PC-9 (cell line): Measurements from ENCODE around the gene NPIPB6. TPM values are rescaled to one million over a fixed set of nuclear protein-coding genes. Genes with fewer than 3 reads are reported as not detected.

Experiments
- BruUV-seq: library from RNA; stranded (reverse); fragments of 400-500 nt; replicated peaks from 2 replicates; lab custom pipeline; 2021; lab: Mats Ljungman, UMichigan
- CTCF ChIA-PET: fragments of 300-600 bp; sonication (Branson Sonifier 250); formaldehyde crosslinking; loops from one replicate; lab custom pipeline; 2022; ENCODE audit warnings: antibody characterized with exemption; lab: Charles Lee
- POLR2A ChIA-PET: fragments of 300-600 bp; sonication (Branson Sonifier 250); formaldehyde crosslinking; loops from one replicate; lab custom pipeline; 2022; ENCODE audit warnings: antibody characterized with exemption; ENCODE audit not compliant: unreplicated experiment; lab: Charles Lee
- DNase-seq, 2 experiments: peaks; one replicate each; pipeline versions ENCODE4 v3.0.0 to v3.0.0-alpha.2; 2015 to 2022; ENCODE audit warnings: mixed read lengths in 1 of 2
- H2AFZ ChIP-seq: fragments of 200-600 bp; sonication (generic); 2 replicates; pipeline ENCODE4 v1.8.1; 2017; ENCODE audit warnings: antibody characterized with exemption
- H3F3A ChIP-seq: fragments of 200-600 bp; sonication (generic); 2 replicates; pipeline ENCODE4 v1.8.1; 2017; ENCODE audit warnings: antibody characterized with exemption, mild to moderate bottlenecking, low read depth; ENCODE audit not compliant: insufficient read depth
- H3K27ac ChIP-seq: fragments of 200-600 bp; sonication (generic); 2 replicates; pipeline ENCODE4 v1.6.1; 2016; ENCODE audit warnings: mixed run types
- H3K27me3 ChIP-seq: fragments of 200-600 bp; sonication (generic); 2 replicates; pipeline ENCODE4 v1.6.1; 2016; ENCODE audit warnings: low read depth, mixed run types; ENCODE audit not compliant: insufficient read depth
- H3K36me3 ChIP-seq: fragments of 200-600 bp; sonication (generic); 2 replicates; pipeline ENCODE4 v1.6.1; 2016; ENCODE audit warnings: low read depth, mixed run types
- H3K4me1 ChIP-seq: fragments of 200-600 bp; sonication (generic); replicated peaks from 2 replicates; pipeline ENCODE4 v1.6.1; 2016; ENCODE audit warnings: mixed run types; ENCODE audit not compliant: insufficient read depth
- H3K4me2 ChIP-seq: fragments of 200-600 bp; sonication (generic); 2 replicates; pipeline ENCODE4 v1.6.1; 2017; ENCODE audit warnings: mixed run types
- H3K4me3 ChIP-seq: fragments of 200-600 bp; sonication (generic); 2 replicates; pipeline ENCODE4 v1.6.1; 2016; ENCODE audit warnings: mixed run types
- H3K79me2 ChIP-seq: fragments of 200-600 bp; sonication (generic); 2 replicates; pipeline ENCODE4 v1.6.1; 2017; ENCODE audit warnings: low read depth, mixed run types
- H3K9me2 ChIP-seq: fragments of 200-600 bp; sonication (generic); 2 replicates; pipeline ENCODE4 v1.8.1; 2017; ENCODE audit warnings: mild to moderate bottlenecking; ENCODE audit not compliant: insufficient read depth
- H3K9me3 ChIP-seq: fragments of 200-600 bp; sonication (generic); 2 replicates; pipeline ENCODE4 v1.8.1; 2016; ENCODE audit warnings: low read depth; ENCODE audit not compliant: insufficient read depth
- H4K20me1 ChIP-seq: fragments of 200-600 bp; sonication (generic); 2 replicates; pipeline ENCODE4 v1.8.1; 2017; ENCODE audit not compliant: insufficient read depth
- CTCF ChIP-seq: fragments of 200-600 bp; sonication (generic); conservative IDR thresholded peaks from 2 replicates; pipeline ENCODE4 v1.6.1; 2017; ENCODE audit warnings: mixed run types, antibody characterized with exemption, mild to moderate bottlenecking, moderate library complexity
- EZH2 ChIP-seq: fragments of 200-600 bp; sonication (generic); IDR thresholded peaks from 2 replicates; pipeline ENCODE4 v1.8.0; 2017; ENCODE audit warnings: antibody characterized with exemption, low read depth
- intact Hi-C: fragments of 100-400 bp; cut with micrococcal nuclease; formaldehyde crosslinking; loops from one replicate; pipeline ENCODE4 v1.10.0; 2022; ENCODE audit not compliant: unreplicated experiment
- total RNA-seq: library from RNA; stranded (reverse); gene quantifications from 2 replicates; pipeline ENCODE4 v1.2.3, GENCODE V29; 2021

The NPIPB6 gene
- total RNA-seq, 1 experiment from 2014 or later, result 6.9 TPM

GRCh38 chr16:28301154-28301553 lies 62.2 kb downstream of the NPIPB6 start:
- CTCF ChIA-PET, result no interaction called here
- TF ChIP-seq EZH2 (no peak), CTCF (no peak)
- intact Hi-C loops, result no loop called here
- no peak overlapping the region for H3K4me3 ChIP-seq
- no peaks in the 10 kb centered on the region for H3K36me3 ChIP-seq
- no TSS peak for BruUV-seq
- no peak overlapping the region for H2AFZ ChIP-seq
- DNase-seq, result no peak
- H3K79me2 ChIP-seq, result no peaks in the 10 kb centered on the region
- no peaks in the 10 kb centered on the region for H4K20me1 ChIP-seq
- no peaks in the 10 kb centered on the region for H3F3A ChIP-seq
- peaks cover 14% of the 10 kb centered on the region for H3K27me3 ChIP-seq
- H3K27ac ChIP-seq, result no peak overlapping the region
- no peak overlapping the region for H3K4me2 ChIP-seq
- POLR2A ChIA-PET, result no interaction called here
- H3K4me1 ChIP-seq, result no peaks in the 10 kb centered on the region
- H3K9me2 ChIP-seq, result no peaks in the 10 kb centered on the region
- no peaks in the 10 kb centered on the region for H3K9me3 ChIP-seq

GRCh38 chr16:28300327-28300726 lies 63.0 kb downstream of the NPIPB6 start:
- ChIA-PET CTCF (no interaction called here), POLR2A (no interaction called here)

DNA sequence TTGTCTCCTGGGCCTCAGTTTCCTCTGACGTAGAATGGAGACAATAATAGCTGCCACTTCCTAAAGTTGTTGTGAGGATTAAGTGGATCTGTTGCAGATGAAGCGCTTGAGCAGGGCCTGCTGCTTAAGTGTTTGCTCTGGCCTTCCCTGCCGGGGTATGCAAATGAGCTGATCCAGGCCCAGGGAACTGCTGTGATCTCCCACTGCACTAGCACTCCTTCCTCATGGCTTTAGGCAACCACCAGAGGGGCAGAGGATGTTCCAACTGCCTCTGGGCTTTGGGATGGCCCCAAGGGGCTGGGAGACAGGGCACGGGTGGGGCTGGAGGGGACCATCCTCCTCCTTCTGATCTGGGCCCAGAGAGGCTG lies 64.8 kb downstream of the NPIPB6 start:
- no peak for TF ChIP-seq EZH2
- no peak for TF ChIP-seq CTCF
- H3K9me2 ChIP-seq, result no peaks in the 10 kb centered on the region
- H3K4me3 ChIP-seq, result no peak overlapping the region
- no peaks in the 10 kb centered on the region; the same call in 1 of the 2 replicates for H4K20me1 ChIP-seq
- H2AFZ ChIP-seq, result no peak overlapping the region
- H3K4me1 ChIP-seq, result no peaks in the 10 kb centered on the region
- H3K27me3 ChIP-seq, result peaks cover 19% of the 10 kb centered on the region
- peaks cover 10% of the 10 kb centered on the region; the same call in 1 of the 2 replicates for H3F3A ChIP-seq
- DNase-seq, result no peak
- no peaks in the 10 kb centered on the region for H3K36me3 ChIP-seq
- H3K79me2 ChIP-seq, result no peaks in the 10 kb centered on the region
- no peak overlapping the region for H3K27ac ChIP-seq
- ChIA-PET POLR2A (no interaction called here), CTCF (no interaction called here)
- intact Hi-C loops, result no loop called here
- H3K9me3 ChIP-seq, result no peaks in the 10 kb centered on the region
- no peak overlapping the region for H3K4me2 ChIP-seq
- no TSS peak for BruUV-seq

More at GRCh38 chr16:28300327-28300726, 63.0 kb downstream of the NPIPB6 start:
- Histone ChIP-seq H3K27me3 (peaks cover 8% of the 10 kb centered on the region), H3K79me2 (no peaks in the 10 kb centered on the region), H3K4me1 (no peaks in the 10 kb centered on the region), H4K20me1 (no peaks in the 10 kb centered on the region), H3K9me3 (no peaks in the 10 kb centered on the region), H3F3A (no peaks in the 10 kb centered on the region), H3K9me2 (no peaks in the 10 kb centered on the region), H2AFZ (no peak overlapping the region), H3K36me3 (no peaks in the 10 kb centered on the region), H3K4me3 (no peak overlapping the region), H3K4me2 (no peak overlapping the region), H3K27ac (no peak overlapping the region)
- TF ChIP-seq CTCF, result no peak
- no peak for TF ChIP-seq EZH2
- DNase-seq, result no peak
- intact Hi-C loops, result no loop called here
- no TSS peak for BruUV-seq
